Stomach (tissue), 4 donors: ENCODE results near the gene BLCAP.

Experiments
- CTCF ChIP-seq, 7 experiments: fragments of 450-650 bp in 4 of 7; fragments of 200-600 bp in 3 of 7; sonication (generic) in 3 of 7; IDR thresholded peaks; one replicate each; pipeline ENCODE4 v1.5.1; 2016 to 2019; ENCODE audit warnings: antibody characterized with exemption in 7 of 7, control low read depth in 2 of 7, mild to moderate bottlenecking in 1 of 7
- EP300 ChIP-seq: sonication (generic); formaldehyde crosslinking; IDR thresholded peaks from one replicate; pipeline ENCODE4 v1.6.1; 2017; ENCODE audit warnings: antibody characterized with exemption
- POLR2A ChIP-seq, 4 donors: fragments of 450-650 bp; IDR thresholded peaks; one replicate each; pipeline ENCODE4 v1.6.1; 2016; ENCODE audit warnings: antibody characterized with exemption in 4 of 4, control low read depth in 2 of 4, mild to moderate bottlenecking in 1 of 4, moderate library complexity in 1 of 4
- POLR2AphosphoS5 ChIP-seq, 3 donors: sonication (generic); formaldehyde crosslinking; IDR thresholded peaks; one replicate each; pipeline ENCODE4 v1.6.1; 2016; ENCODE audit warnings: antibody characterized with exemption in 3 of 3

- no peak for TF ChIP-seq CTCF (IDR thresholded peaks at IDR 0.05)
- TF ChIP-seq POLR2A (IDR thresholded peaks at IDR 0.05): no peak
- TF ChIP-seq POLR2AphosphoS5 (IDR thresholded peaks at IDR 0.05): no peak
- no peak for TF ChIP-seq EP300
These were observed 13.8 kb downstream of the BLCAP start for GRCh38 chr20:37513779-37514359.
